Small intestine (tissue), 16 donors: Measurements from ENCODE around the gene PPIAL4G. TPM values are rescaled to one million over a fixed set of nuclear protein-coding genes. Genes with fewer than 3 reads are reported as not detected.
"Not testable (repeated sequence)": the region's sequence is repeated elsewhere in the genome, so short reads cannot be mapped to it uniquely, and the experiment has no call there.

Experiments
- DNase-seq, 2 donors: peaks; one replicate each; pipeline versions ENCODE4 v3.0.0 to v3.0.0-alpha.2; 2013
- FAIRE-seq: peaks from 2 replicates; lab custom pipeline; 2012; peaks lifted over from hg19 to GRCh38; lab: Jason Lieb, UNC
- H3K27ac ChIP-seq, 3 donors: one replicate each; pipeline ENCODE4 v1.5.1; 2013; ENCODE audit warnings: low read length in 2 of 3, mild to moderate bottlenecking in 2 of 3, control low read depth in 1 of 3, inconsistent platforms in 1 of 3, low read depth in 1 of 3, moderate library complexity in 1 of 3
- H3K27me3 ChIP-seq, 3 donors: one replicate each; pipeline ENCODE4 v1.6.1; 2013; ENCODE audit warnings: low read length in 3 of 3, inconsistent platforms in 1 of 3; ENCODE audit not compliant: control insufficient read depth in 3 of 3, insufficient read depth in 3 of 3
- H3K36me3 ChIP-seq, 3 donors: one replicate each; pipeline ENCODE4 v1.6.1; 2013; ENCODE audit warnings: low read length in 3 of 3, inconsistent platforms in 1 of 3, low read depth in 1 of 3, mild to moderate bottlenecking in 1 of 3, moderate library complexity in 1 of 3; ENCODE audit not compliant: control insufficient read depth in 3 of 3, insufficient read depth in 2 of 3
- H3K4me1 ChIP-seq, 3 donors: one replicate each; pipeline ENCODE4 v1.6.1; 2013; ENCODE audit warnings: low read length in 2 of 3, inconsistent platforms in 1 of 3, low read depth in 1 of 3, mild to moderate bottlenecking in 1 of 3, moderate library complexity in 1 of 3; ENCODE audit not compliant: control insufficient read depth in 3 of 3, insufficient read depth in 2 of 3
- H3K4me3 ChIP-seq, 3 donors: one replicate each; pipeline ENCODE4 v1.5.1; 2013; ENCODE audit warnings: low read length in 3 of 3, control low read depth in 1 of 3, inconsistent platforms in 1 of 3, low read depth in 1 of 3, mild to moderate bottlenecking in 1 of 3, moderate library complexity in 1 of 3
- H3K9me3 ChIP-seq, 2 donors: one replicate each; pipeline ENCODE4 v1.6.1; 2013; ENCODE audit warnings: low read depth in 1 of 2, low read length in 1 of 2; ENCODE audit not compliant: control insufficient read depth in 2 of 2, insufficient read depth in 1 of 2
- WGBS, 3 donors: extraction: QIAGEN DNeasy Blood & Tissue Kit; methylation state at CpG; one replicate each; pipeline ENCODE4 v1.1.7; 2013; 5-methylcytosine and 5-hydroxymethylcytosine counted together
- long read RNA-seq, 10 donors: transcript quantifications; one replicate each; lab custom pipeline, GENCODE V29; 2026
- polyA plus RNA-seq, 4 donors: library from polyadenylated mRNA; stranded (reverse) in 3 of 4; unstranded in 1 of 4; fragments of 200-250 nt in 3 of 4; fragments of 120-200 nt in 1 of 4; gene quantifications; one replicate each; pipeline versions ENCODE4 v1.2.1 to v1.2.3, GENCODE V29; 2013
- donor health status: healthy with polysubstance abuse.
- donor health status: control.
- donor health status: control.
- donor health status: Bipolar disorder and iron deficiency.
- donor health status: healthy.

Gene PPIAL4G
- under 1 TPM in 2 of 4 donors, not detected in 2; 0.01 to 0.04 TPM for polyA plus RNA-seq
- long read RNA-seq, donor 1: 0 reads
- long read RNA-seq, donor 2: 0 reads
- long read RNA-seq, donor 3: 0 reads
- long read RNA-seq, donor 4: 0 reads
- long read RNA-seq, donor 5: 0 reads
- long read RNA-seq, donor 6: 0 reads
- long read RNA-seq, donor 7: 0 reads
- long read RNA-seq, donor 8: 0 reads
- long read RNA-seq, donor 9: 0 reads
- long read RNA-seq, donor 10: 0 reads

GRCh38 chr1:148483029-148483428 lies at the start of gene PPIAL4G:
TSS of gene PPIAL4G (minus strand) at chr1:148483302. CDS start at chr1:148483252, 50 bp downstream.
- H3K36me3 ChIP-seq, FAIRE-seq, H3K4me3 ChIP-seq, H3K27me3 ChIP-seq, H3K27ac ChIP-seq, H3K9me3 ChIP-seq, H3K4me1 ChIP-seq, DNase-seq: not testable (repeated sequence)
- WGBS, 3 donors: 95 to 99% (median 98%) methylated on average over 12 of the region's 12 CpGs

GRCh38 chr1:148532158-148532557 lies 49.1 kb upstream of the PPIAL4G start:
- H3K9me3 ChIP-seq, H3K27ac ChIP-seq, H3K27me3 ChIP-seq, DNase-seq, FAIRE-seq, H3K4me1 ChIP-seq, H3K4me3 ChIP-seq, H3K36me3 ChIP-seq: not testable (repeated sequence)
- WGBS, 3 donors: 80 to 87% (median 86%) methylated on average over 2 to 3 of the region's 4 CpGs

GRCh38 chr1:148529101-148529567 lies 46.0 kb upstream of the PPIAL4G start:
- H3K4me3 ChIP-seq: peak overlapping the region in 1 of 3 donors; percentile 15
- WGBS, 3 donors: 3 to 5% (median 3%) methylated on average over 11 to 25 of the region's 25 CpGs
- H3K36me3 ChIP-seq, H3K9me3 ChIP-seq, H3K27ac ChIP-seq, FAIRE-seq, H3K4me1 ChIP-seq, H3K27me3 ChIP-seq: not testable (repeated sequence)
- peak in 1 of 2 donors; percentile 16 for DNase-seq

- not testable (repeated sequence) for H3K27ac ChIP-seq, H3K4me3 ChIP-seq, FAIRE-seq, H3K4me1 ChIP-seq, H3K9me3 ChIP-seq, H3K27me3 ChIP-seq, H3K36me3 ChIP-seq, DNase-seq
- WGBS, 3 donors: 0% methylated on average over 3 to 5 of the region's 24 CpGs
Measured at GRCh38 chr1:148528591-148528990, 45.5 kb upstream of the PPIAL4G start.

GRCh38 chr1:148526587-148526986 lies 43.5 kb upstream of the PPIAL4G start:
- not testable (repeated sequence) for H3K27ac ChIP-seq, H3K4me1 ChIP-seq, H3K27me3 ChIP-seq, DNase-seq, H3K36me3 ChIP-seq, H3K4me3 ChIP-seq, H3K9me3 ChIP-seq, FAIRE-seq
- WGBS, 3 donors: 63 to 79% (median 64%) methylated on average over 2 of the region's 2 CpGs

GRCh38 chr1:148523205-148524144 lies 40.4 kb upstream of the PPIAL4G start:
- not testable (repeated sequence) for H3K4me3 ChIP-seq, DNase-seq, FAIRE-seq, H3K4me1 ChIP-seq, H3K27me3 ChIP-seq, H3K36me3 ChIP-seq, H3K9me3 ChIP-seq
- H3K27ac ChIP-seq: peak overlapping the region in 2 of 3 donors; percentile 87
- 29 to 43% (median 41%) methylated on average over 8 to 19 of the region's 35 CpGs for WGBS, 3 donors

- 0 to 1% (median 0%) methylated on average over 25 to 30 of the region's 30 CpGs for WGBS, 3 donors
- FAIRE-seq: not testable (repeated sequence)
- DNase-seq: peak; percentile 89 to 98
Measured at GRCh38 chr1:148522561-148523204, 39.6 kb upstream of the PPIAL4G start.

GRCh38 chr1:148522072-148522471 lies 39.0 kb upstream of the PPIAL4G start:
- FAIRE-seq: not testable (repeated sequence)

More at GRCh38 chr1:148522561-148523204, 39.6 kb upstream of the PPIAL4G start:
- H3K9me3 ChIP-seq, H3K4me1 ChIP-seq, H3K27me3 ChIP-seq, H3K36me3 ChIP-seq: not testable (repeated sequence)
- peak overlapping the region in 2 of 3 donors; percentile 87 for H3K27ac ChIP-seq
- peak overlapping the region in 2 of 3 donors; percentile 32 to 46 for H3K4me3 ChIP-seq

More at GRCh38 chr1:148522072-148522471, 39.0 kb upstream of the PPIAL4G start:
- not testable (repeated sequence) for H3K4me1 ChIP-seq, H3K9me3 ChIP-seq, H3K27me3 ChIP-seq, H3K36me3 ChIP-seq
- Histone ChIP-seq H3K4me3 (peak overlapping the region in 2 of 3 donors; percentile 19 to 32), H3K27ac (peak overlapping the region; percentile 20 to 87 (median 60))
- 0 to 1% (median 1%) methylated on average over 12 to 17 of the region's 23 CpGs for WGBS, 3 donors
- DNase-seq: peak; percentile 76 to 90
